ENCODE data around the gene ZFPM1. TPM values are rescaled to one million over a fixed set of nuclear protein-coding genes. Genes with fewer than 3 reads are reported as not detected.

ZFPM1 gene
- total RNA-seq, 1 experiment from 2014 or later: 24.1 TPM

- H3K36me3 ChIP-seq (ENCODE audit: control insufficient read depth, insufficient read depth, low read length): peaks cover 3% of the 10 kb centered on the region
- H3K36me3 Mint-ChIP-seq (ENCODE audit: insufficient read depth, unreplicated experiment): peaks cover 46% of the 10 kb centered on the region
- intact Hi-C loops (cut with micrococcal nuclease; ENCODE audit: unreplicated experiment): loop anchor here (5.0 kb wide), 1 partner anchor 359 kb away; the partner anchor contains the start of genes GALNS and TRAPPC2L
- no peaks in the 10 kb centered on the region for H3K27me3 Mint-ChIP-seq (ENCODE audit: insufficient read depth, unreplicated experiment)
- POLR2A ChIA-PET: interaction anchor here (1.6 kb wide), 1 partner anchor 10 kb away, joined by 13 read pairs; no protein-coding TSS in a partner anchor
- H3K27me3 ChIP-seq (replicated peaks; ENCODE audit: control insufficient read depth, insufficient read depth, low read length): no peaks in the 10 kb centered on the region
- H3K4me1 Mint-ChIP-seq (ENCODE audit: low read depth, unreplicated experiment): peaks cover 36% of the 10 kb centered on the region
- peak overlapping the region; percentile 43 for H3K4me3 Mint-ChIP-seq (ENCODE audit: unreplicated experiment)
- peak overlapping the region; percentile 85 for H3K27ac Mint-ChIP-seq (ENCODE audit: unreplicated experiment)
- no peak overlapping the region for H3K4me3 ChIP-seq (ENCODE audit: low read depth, low read length)
- H3K9me3 ChIP-seq: no peaks in the 10 kb centered on the region
- H3K4me1 ChIP-seq: peaks cover 62% of the 10 kb centered on the region
- BruUV-seq (replicated peaks): no TSS peak
- no peak for DNase-seq
- no peak for TF ChIP-seq CTCF (IDR thresholded peaks at IDR 0.05; ENCODE audit: insufficient read depth in 1 of 2, low read depth in 1 of 2, low read length in 1 of 2, severe bottlenecking in 1 of 2, unreplicated experiment in 1 of 2)
- no peaks in the 10 kb centered on the region for H3K9me3 Mint-ChIP-seq (ENCODE audit: unreplicated experiment)
- CTCF ChIA-PET: interaction anchor here (0.5 to 2.9 kb wide), 2 partner anchors 10 to 181 kb away, joined by 6 to 19 read pairs; no protein-coding TSS in a partner anchor
Measured at GRCh38 chr16:88498576-88499208, 45.6 kb downstream of the ZFPM1 start.

GRCh38 chr16:88499292-88499691 lies 46.2 kb downstream of the ZFPM1 start:
- DNase-seq: no peak
- Mint-ChIP-seq H3K36me3 (ENCODE audit: insufficient read depth, unreplicated experiment) (peaks cover 46% of the 10 kb centered on the region), H3K27me3 (ENCODE audit: insufficient read depth, unreplicated experiment) (no peaks in the 10 kb centered on the region), H3K9me3 (ENCODE audit: unreplicated experiment) (no peaks in the 10 kb centered on the region), H3K27ac (ENCODE audit: unreplicated experiment) (peak overlapping the region; percentile 59), H3K4me1 (ENCODE audit: low read depth, unreplicated experiment) (peaks cover 36% of the 10 kb centered on the region), H3K4me3 (ENCODE audit: unreplicated experiment) (no peak overlapping the region)
- intact Hi-C loops (cut with micrococcal nuclease; ENCODE audit: unreplicated experiment): loop anchor here (5.0 kb wide), 1 partner anchor 358 kb away; the partner anchor contains the start of genes GALNS and TRAPPC2L
- peaks cover 3% of the 10 kb centered on the region for H3K36me3 ChIP-seq (ENCODE audit: control insufficient read depth, insufficient read depth, low read length)
- H3K9me3 ChIP-seq: no peaks in the 10 kb centered on the region
- ChIA-PET POLR2A (no interaction called here), CTCF (interaction anchor here (2.9 kb wide), 1 partner anchor 11 kb away, joined by 19 read pairs; no protein-coding TSS in a partner anchor)
- peaks cover 66% of the 10 kb centered on the region for H3K4me1 ChIP-seq
- BruUV-seq (replicated peaks): no TSS peak
- H3K4me3 ChIP-seq (ENCODE audit: low read depth, low read length): no peak overlapping the region
- no peaks in the 10 kb centered on the region for H3K27me3 ChIP-seq (replicated peaks; ENCODE audit: control insufficient read depth, insufficient read depth, low read length)
- TF ChIP-seq CTCF (IDR thresholded peaks at IDR 0.05; ENCODE audit: insufficient read depth in 1 of 2, low read depth in 1 of 2, low read length in 1 of 2, severe bottlenecking in 1 of 2, unreplicated experiment in 1 of 2): no peak

- Mint-ChIP-seq H3K27me3 (ENCODE audit: insufficient read depth, unreplicated experiment) (no peaks in the 10 kb centered on the region), H3K36me3 (ENCODE audit: insufficient read depth, unreplicated experiment) (peaks cover 48% of the 10 kb centered on the region), H3K9me3 (ENCODE audit: unreplicated experiment) (no peaks in the 10 kb centered on the region), H3K4me3 (ENCODE audit: unreplicated experiment) (no peak overlapping the region), H3K4me1 (ENCODE audit: low read depth, unreplicated experiment) (peaks cover 36% of the 10 kb centered on the region), H3K27ac (ENCODE audit: unreplicated experiment) (no peak overlapping the region)
- no peak for DNase-seq
- Histone ChIP-seq H3K4me1 (peaks cover 66% of the 10 kb centered on the region), H3K36me3 (ENCODE audit: control insufficient read depth, insufficient read depth, low read length) (peaks cover 3% of the 10 kb centered on the region), H3K27me3 (replicated peaks; ENCODE audit: control insufficient read depth, insufficient read depth, low read length) (no peaks in the 10 kb centered on the region), H3K4me3 (ENCODE audit: low read depth, low read length) (no peak overlapping the region), H3K9me3 (no peaks in the 10 kb centered on the region)
- intact Hi-C loops (cut with micrococcal nuclease; ENCODE audit: unreplicated experiment): loop anchor here (5.0 kb wide), 1 partner anchor 357 kb away; the partner anchor contains the start of genes GALNS and TRAPPC2L
- POLR2A ChIA-PET: no interaction called here
- CTCF ChIA-PET: no interaction called here
- no TSS peak for BruUV-seq (replicated peaks)
- no peak for TF ChIP-seq CTCF (IDR thresholded peaks at IDR 0.05; ENCODE audit: insufficient read depth in 1 of 2, low read depth in 1 of 2, low read length in 1 of 2, severe bottlenecking in 1 of 2, unreplicated experiment in 1 of 2)
Measured at GRCh38 chr16:88499836-88500251, 46.8 kb downstream of the ZFPM1 start.

Measured in Caco-2 (cell line).